Nephron (organoid): ENCODE measurements around the gene SCTR.

Experiments
- H3K27ac Mint-ChIP-seq, 3 experiments: 2 replicates each; pipeline ENCODE4 v1.8.0; 2020; ENCODE audit warnings: mixed read lengths in 3 of 3, mild to moderate bottlenecking in 2 of 3, moderate library complexity in 1 of 3
- H3K27me3 Mint-ChIP-seq: 2 replicates; pipeline ENCODE4 v1.8.0; 2021; ENCODE audit warnings: low read depth, mild to moderate bottlenecking, moderate library complexity, mixed read lengths
- H3K36me3 Mint-ChIP-seq: 2 replicates; pipeline ENCODE4 v1.8.0; 2020; ENCODE audit warnings: low read depth, mixed read lengths
- H3K4me1 Mint-ChIP-seq: 2 replicates; pipeline ENCODE4 v1.8.0; 2020; ENCODE audit warnings: mixed read lengths
- H3K4me3 Mint-ChIP-seq, 3 experiments: 2 replicates each; pipeline ENCODE4 v1.8.0; 2020; ENCODE audit warnings: mild to moderate bottlenecking in 3 of 3, mixed read lengths in 3 of 3, moderate library complexity in 2 of 3
- H3K9me3 Mint-ChIP-seq: 2 replicates; pipeline ENCODE4 v1.8.0; 2020; ENCODE audit warnings: mixed read lengths
- TF ChIP-seq, protein P1 (sequence below), 3 experiments: fragments of 200-600 bp; sonication (generic); IDR thresholded peaks; one replicate each; pipeline ENCODE4 v1.5.0; 2021; ENCODE audit warnings: antibody characterized with exemption in 3 of 3; ENCODE audit not compliant: unreplicated experiment in 3 of 3

Gene SCTR

DNA sequence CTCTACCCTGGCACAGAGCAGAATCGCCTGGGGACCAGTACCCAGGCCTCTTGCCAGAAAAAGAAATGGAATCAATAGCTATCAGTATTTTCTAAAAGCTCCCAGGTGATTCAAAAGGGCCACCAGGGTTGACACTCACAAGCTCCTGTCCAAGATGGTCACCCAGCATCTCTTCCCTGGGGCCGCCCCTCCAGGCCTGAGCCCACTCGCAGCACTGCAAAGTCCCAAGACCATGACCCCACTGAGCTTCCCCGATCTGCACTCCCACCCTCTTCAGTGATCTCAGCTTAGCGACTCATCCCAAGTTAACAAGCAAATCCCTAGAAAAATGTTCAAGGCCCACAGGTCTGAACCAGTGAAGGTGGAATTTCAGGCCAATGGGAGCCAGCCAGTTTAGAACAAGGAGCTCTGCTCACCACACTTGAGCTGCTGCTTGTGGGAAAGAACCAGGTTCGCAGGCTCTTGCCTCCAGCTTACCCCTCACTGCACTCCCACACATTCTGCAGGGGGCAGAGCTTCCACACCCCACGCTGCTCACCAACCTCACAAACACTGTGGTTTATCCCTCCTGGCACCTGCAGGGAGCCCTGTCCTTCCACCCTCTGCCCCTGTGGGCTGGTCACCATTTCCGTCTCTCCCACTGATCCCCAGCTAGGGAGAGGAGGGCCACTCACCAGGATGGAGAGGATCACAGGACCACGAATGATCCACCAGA, 72.8 kb downstream of the SCTR start:
- H3K27me3 Mint-ChIP-seq: peaks cover 11% of the 10 kb centered on the region
- TF ChIP-seq, protein P1, sequence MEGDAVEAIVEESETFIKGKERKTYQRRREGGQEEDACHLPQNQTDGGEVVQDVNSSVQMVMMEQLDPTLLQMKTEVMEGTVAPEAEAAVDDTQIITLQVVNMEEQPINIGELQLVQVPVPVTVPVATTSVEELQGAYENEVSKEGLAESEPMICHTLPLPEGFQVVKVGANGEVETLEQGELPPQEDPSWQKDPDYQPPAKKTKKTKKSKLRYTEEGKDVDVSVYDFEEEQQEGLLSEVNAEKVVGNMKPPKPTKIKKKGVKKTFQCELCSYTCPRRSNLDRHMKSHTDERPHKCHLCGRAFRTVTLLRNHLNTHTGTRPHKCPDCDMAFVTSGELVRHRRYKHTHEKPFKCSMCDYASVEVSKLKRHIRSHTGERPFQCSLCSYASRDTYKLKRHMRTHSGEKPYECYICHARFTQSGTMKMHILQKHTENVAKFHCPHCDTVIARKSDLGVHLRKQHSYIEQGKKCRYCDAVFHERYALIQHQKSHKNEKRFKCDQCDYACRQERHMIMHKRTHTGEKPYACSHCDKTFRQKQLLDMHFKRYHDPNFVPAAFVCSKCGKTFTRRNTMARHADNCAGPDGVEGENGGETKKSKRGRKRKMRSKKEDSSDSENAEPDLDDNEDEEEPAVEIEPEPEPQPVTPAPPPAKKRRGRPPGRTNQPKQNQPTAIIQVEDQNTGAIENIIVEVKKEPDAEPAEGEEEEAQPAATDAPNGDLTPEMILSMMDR (IDR thresholded peaks at IDR 0.05; ENCODE audit: unreplicated experiment in 3 of 3): no peak
- peaks cover 12% of the 10 kb centered on the region for H3K4me1 Mint-ChIP-seq
- H3K4me3 Mint-ChIP-seq: no peak overlapping the region
- H3K27ac Mint-ChIP-seq: no peak overlapping the region
- peaks cover 5% of the 10 kb centered on the region for H3K9me3 Mint-ChIP-seq
- peaks cover 9% of the 10 kb centered on the region for H3K36me3 Mint-ChIP-seq

DNA sequence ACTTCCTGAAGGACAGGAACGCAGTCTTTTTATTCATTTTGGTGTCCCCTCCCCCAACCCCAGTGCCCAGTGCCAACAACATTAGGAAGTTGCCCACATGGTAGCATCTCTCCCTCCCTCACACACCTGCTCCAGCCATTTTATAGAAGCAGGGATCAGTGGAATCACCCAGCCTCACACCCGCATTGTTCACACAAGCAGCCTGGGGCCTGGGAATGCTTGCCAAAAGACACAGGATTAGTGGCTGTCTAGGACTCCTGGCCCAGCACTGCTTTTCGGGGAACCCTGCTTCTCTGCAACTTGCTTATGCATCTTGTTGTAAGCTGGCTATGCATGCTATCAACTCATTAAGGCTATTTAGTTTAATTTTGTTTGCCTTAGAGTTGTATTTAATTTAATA, 74.8 kb downstream of the SCTR start:
- H3K27me3 Mint-ChIP-seq: peaks cover 6% of the 10 kb centered on the region
- H3K9me3 Mint-ChIP-seq: no peaks in the 10 kb centered on the region
- no peak overlapping the region for H3K27ac Mint-ChIP-seq
- peaks cover 3% of the 10 kb centered on the region for H3K36me3 Mint-ChIP-seq
- H3K4me1 Mint-ChIP-seq: peaks cover 12% of the 10 kb centered on the region
- no peak overlapping the region for H3K4me3 Mint-ChIP-seq
- TF ChIP-seq, protein P1 (IDR thresholded peaks at IDR 0.05; ENCODE audit: unreplicated experiment in 3 of 3): no peak

DNA sequence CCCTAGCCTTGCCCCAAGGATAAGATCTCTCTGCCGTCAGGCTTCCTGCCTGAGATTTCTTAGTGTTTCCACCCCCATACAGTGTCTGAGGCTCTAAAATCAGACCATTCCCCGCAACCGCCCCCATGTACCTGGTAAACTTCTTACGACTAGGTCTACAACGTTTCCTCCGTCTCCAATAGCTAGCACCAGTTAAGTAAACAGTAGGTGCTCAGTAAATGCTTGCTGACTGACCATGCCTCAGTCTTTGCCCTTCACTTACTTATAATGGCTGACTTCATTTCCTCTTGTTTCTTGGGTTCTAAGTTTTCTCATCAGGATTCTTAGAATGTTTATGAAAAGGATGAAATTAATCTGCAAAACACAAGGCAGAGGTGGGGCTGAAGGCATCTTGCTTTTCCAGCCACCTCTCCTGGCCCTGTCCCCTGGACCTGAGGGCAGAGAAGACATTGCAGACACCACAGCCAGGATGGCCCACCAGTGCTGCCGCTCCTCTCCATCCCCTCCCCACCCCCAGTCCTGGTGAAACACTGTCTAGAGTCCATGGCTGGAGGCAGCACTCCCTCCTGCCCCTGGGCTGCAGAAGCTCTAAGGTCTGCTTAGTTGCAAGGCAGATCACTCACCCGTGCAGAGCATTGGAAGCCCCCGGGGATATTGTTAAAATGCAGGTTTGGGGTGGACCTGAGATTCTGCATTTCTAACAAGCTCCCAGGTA, 75.7 kb downstream of the SCTR start:
- Mint-ChIP-seq H3K27me3 (peaks cover 6% of the 10 kb centered on the region), H3K4me3 (no peak overlapping the region), H3K27ac (no peak overlapping the region), H3K4me1 (peaks cover 12% of the 10 kb centered on the region), H3K36me3 (peaks cover 3% of the 10 kb centered on the region), H3K9me3 (no peaks in the 10 kb centered on the region)
- TF ChIP-seq, protein P1 (IDR thresholded peaks at IDR 0.05; ENCODE audit: unreplicated experiment in 3 of 3): no peak

DNA sequence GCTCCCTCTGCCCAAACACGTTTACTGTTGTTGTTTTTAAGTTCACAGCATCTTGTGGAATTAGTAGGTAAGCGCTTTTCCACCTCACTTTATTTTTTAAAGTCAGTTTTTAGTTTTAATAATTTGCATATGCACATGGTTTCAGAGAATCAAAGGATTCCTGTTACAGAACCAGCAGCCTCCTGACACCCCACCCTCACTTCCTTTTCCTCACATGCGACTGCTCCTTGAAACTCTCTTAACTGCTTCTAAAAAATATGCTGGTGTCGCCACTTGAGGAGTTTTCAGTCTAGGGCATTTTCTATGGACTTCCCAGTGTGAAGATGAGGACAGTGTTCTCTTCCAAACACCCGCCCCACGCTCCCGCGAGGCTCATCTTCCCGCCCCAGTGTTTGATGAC, 78.2 kb downstream of the SCTR start:
- H3K27ac Mint-ChIP-seq: no peak overlapping the region
- H3K9me3 Mint-ChIP-seq: no peaks in the 10 kb centered on the region
- H3K4me3 Mint-ChIP-seq: no peak overlapping the region
- H3K4me1 Mint-ChIP-seq: peaks cover 12% of the 10 kb centered on the region
- TF ChIP-seq, protein P1 (IDR thresholded peaks at IDR 0.05; ENCODE audit: unreplicated experiment in 3 of 3): no peak
- H3K27me3 Mint-ChIP-seq: peaks cover 6% of the 10 kb centered on the region
- H3K36me3 Mint-ChIP-seq: peaks cover 3% of the 10 kb centered on the region

DNA sequence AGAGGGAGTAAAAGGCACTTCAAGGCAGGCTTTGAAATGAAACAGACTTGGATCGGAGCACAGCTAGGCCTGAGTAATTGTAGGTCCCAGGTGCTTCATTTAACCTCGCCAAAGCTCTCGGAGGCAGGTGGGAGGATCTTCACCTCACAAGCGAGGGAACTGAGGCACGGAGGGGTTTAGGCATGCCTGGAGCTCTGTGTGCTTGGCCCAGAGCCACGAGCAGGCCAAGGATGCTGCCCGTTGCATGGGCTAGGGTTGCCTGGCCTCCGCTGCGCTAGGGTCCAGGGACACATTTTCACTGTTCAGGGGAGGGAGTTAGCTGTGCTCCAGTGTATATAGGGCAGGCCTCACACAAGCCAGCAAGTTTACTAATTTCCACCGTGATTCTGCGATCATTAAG, 81.4 kb downstream of the SCTR start:
- no peak overlapping the region for H3K27ac Mint-ChIP-seq
- no peaks in the 10 kb centered on the region for H3K27me3 Mint-ChIP-seq
- peaks cover 8% of the 10 kb centered on the region for H3K36me3 Mint-ChIP-seq

More for the DNA sequence above, 81.4 kb downstream of the SCTR start:
- no peaks in the 10 kb centered on the region for H3K9me3 Mint-ChIP-seq
- peaks cover 7% of the 10 kb centered on the region for H3K4me1 Mint-ChIP-seq
- H3K4me3 Mint-ChIP-seq: no peak overlapping the region
- TF ChIP-seq, protein P1 (IDR thresholded peaks at IDR 0.05; ENCODE audit: unreplicated experiment in 3 of 3): no peak
